ENCODE data around the gene A1BG.

GRCh38 chr19:58367698-58368454, 14.6 kb upstream of the A1BG start:
- TF ChIP-seq USF2 (IDR thresholded peaks at IDR 0.05) (no peak), POLR2A (IDR thresholded peaks at IDR 0.05; ENCODE audit: low read length) (no peak), CTCF (IDR thresholded peaks at IDR 0.05) (no peak), RFX5 (IDR thresholded peaks at IDR 0.05) (no peak), SMC3 (IDR thresholded peaks at IDR 0.05) (no peak), SREBF2 (IDR thresholded peaks at IDR 0.05) (no peak), JUN (IDR thresholded peaks at IDR 0.05) (no peak), EP300 (IDR thresholded peaks at IDR 0.05) (no peak), ESRRA (IDR thresholded peaks at IDR 0.05; ENCODE audit: borderline replicate concordance, low read length) (no peak), HDAC2 (IDR thresholded peaks at IDR 0.05) (no peak), PHF8 (IDR thresholded peaks at IDR 0.05; ENCODE audit: borderline replicate concordance, low read depth) (no peak)
- TF ChIP-seq, protein P1, sequence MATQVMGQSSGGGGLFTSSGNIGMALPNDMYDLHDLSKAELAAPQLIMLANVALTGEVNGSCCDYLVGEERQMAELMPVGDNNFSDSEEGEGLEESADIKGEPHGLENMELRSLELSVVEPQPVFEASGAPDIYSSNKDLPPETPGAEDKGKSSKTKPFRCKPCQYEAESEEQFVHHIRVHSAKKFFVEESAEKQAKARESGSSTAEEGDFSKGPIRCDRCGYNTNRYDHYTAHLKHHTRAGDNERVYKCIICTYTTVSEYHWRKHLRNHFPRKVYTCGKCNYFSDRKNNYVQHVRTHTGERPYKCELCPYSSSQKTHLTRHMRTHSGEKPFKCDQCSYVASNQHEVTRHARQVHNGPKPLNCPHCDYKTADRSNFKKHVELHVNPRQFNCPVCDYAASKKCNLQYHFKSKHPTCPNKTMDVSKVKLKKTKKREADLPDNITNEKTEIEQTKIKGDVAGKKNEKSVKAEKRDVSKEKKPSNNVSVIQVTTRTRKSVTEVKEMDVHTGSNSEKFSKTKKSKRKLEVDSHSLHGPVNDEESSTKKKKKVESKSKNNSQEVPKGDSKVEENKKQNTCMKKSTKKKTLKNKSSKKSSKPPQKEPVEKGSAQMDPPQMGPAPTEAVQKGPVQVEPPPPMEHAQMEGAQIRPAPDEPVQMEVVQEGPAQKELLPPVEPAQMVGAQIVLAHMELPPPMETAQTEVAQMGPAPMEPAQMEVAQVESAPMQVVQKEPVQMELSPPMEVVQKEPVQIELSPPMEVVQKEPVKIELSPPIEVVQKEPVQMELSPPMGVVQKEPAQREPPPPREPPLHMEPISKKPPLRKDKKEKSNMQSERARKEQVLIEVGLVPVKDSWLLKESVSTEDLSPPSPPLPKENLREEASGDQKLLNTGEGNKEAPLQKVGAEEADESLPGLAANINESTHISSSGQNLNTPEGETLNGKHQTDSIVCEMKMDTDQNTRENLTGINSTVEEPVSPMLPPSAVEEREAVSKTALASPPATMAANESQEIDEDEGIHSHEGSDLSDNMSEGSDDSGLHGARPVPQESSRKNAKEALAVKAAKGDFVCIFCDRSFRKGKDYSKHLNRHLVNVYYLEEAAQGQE (IDR thresholded peaks at IDR 0.05) = no peak
